ENCODE measurements around the gene PLEKHG3.

PLEKHG3 gene

DNA sequence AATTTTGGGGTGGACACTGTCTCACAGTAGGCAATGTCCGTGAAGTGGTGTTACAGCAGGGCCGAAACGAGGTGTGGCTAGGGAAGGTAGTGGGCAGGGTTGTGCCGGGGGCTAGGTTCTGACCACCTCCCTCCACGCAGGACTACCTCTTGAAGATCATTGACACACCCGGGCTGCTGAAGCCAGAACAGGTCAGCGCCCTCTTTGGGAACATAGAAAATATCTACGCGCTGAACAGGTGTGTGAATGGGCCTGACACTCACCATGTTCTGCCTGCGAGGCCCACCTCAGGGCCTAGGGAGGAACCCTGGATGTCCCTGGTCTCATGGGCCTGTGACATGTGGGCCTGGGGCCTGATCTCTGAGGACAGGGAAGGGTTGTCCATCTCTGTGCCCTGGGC lies 24.6 kb downstream of the PLEKHG3 start:
- DNase-seq, result no peak

DNA sequence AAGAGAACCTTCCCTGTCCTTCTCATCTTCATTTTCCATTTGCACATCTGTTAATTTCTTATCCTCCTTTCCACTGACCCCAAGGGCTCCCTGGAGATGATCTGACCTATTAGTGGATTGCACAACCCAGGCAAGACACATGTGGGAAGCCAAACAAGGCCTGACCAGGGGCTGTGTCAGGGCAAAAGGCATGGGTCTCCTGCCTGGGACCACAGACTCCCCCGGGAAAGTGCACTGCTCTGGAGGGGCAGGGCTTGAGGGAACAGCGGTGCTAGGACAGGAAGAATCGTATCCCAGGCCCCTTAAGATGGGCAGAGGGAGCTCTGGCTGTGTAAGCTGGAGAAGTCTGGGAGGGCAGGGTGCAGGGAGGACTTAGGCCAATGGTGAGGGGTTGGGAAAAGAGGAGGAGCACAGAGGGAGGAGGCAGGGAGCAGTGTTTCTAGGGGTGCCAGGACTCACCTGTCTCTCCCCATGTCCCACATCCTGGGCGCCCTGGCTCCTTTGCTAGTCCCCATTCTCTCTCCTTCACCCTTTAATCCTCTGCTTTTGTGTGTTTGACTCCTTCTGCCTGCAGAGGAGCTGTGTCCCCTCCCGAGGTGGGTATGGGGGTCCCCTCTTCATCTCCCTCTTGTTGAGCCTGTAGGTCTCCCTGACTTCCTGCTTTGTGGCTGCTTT lies 25.3 kb downstream of the PLEKHG3 start:
- DNase-seq, result no peak

DNA sequence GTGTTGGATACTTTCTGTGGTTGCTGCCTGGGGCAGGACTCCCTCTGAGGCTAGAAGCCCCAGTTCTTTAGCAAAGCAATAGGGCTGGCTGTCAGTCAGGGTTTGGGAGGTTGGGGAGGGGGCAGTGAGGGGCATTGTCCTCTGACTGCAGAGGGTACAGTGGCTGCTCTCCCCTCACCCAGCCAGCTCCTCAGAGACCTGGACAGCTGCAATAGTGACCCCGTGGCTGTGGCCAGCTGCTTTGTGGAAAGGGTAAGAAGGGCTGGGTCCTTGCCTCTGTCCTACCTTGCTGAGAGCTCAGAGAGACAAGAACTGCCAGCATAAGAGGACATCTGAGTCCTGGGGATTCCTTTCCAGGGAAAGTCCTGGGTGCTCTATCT lies 25.8 kb downstream of the PLEKHG3 start:
- no peak for DNase-seq

DNA sequence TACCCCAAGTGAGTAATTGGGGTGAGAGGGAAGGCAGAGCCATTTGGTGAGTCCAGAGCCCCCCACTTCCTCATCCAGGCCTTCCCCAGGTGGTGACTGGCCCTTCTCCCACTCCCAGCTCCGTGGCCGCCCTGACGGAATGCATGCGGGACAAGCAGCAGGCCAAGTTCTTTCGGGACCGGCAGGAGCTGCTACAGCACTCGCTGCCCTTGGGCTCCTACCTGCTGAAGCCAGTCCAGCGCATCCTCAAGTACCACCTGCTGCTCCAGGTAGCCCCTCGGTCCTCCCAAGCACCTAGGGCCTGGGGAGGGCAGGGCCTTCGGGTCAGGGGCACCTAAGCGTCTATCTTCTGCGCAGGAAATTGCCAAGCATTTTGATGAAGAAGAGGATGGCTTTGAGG lies 26.5 kb downstream of the PLEKHG3 start:
- no peak for DNase-seq

DNA sequence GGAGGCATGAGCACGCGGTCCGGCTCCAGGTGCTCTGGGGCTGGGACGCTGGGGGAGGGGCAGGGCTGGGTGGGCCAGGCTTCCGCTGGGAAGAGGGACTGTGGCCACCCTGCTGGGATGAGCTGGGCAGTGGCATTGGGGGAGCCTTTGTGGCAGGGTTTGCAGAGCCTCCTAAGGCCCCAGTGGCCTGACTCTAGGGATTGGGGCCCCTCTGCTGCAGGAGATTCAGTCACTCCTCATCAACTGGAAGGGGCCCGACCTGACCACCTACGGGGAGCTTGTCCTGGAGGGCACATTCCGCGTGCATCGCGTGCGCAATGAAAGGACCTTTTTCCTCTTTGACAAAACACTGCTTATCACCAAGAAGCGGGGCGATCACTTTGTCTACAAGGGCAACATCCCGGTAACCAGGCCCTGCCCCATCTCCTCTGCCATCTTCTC lies 26.9 kb downstream of the PLEKHG3 start:
- DNase-seq, result no peak

DNA sequence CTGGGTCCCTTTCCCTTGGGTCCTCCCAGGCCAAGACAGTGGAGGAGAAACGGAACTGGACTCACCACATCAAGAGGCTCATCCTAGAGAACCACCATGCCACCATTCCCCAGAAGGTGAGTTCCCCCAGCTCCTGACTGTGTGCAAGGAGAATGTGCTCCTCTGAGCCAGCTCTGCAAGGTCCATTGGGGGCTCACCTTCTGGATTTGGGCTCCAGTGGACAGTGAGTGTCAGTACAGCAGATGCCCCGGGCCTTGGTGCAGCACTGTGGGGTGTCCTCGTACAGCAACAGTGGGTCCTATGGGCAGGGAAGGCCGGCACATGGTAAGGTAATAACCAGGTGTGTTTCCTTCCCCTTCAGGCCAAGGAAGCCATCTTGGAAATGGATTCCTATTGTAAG lies 27.8 kb downstream of the PLEKHG3 start:
- no peak for DNase-seq

DNA sequence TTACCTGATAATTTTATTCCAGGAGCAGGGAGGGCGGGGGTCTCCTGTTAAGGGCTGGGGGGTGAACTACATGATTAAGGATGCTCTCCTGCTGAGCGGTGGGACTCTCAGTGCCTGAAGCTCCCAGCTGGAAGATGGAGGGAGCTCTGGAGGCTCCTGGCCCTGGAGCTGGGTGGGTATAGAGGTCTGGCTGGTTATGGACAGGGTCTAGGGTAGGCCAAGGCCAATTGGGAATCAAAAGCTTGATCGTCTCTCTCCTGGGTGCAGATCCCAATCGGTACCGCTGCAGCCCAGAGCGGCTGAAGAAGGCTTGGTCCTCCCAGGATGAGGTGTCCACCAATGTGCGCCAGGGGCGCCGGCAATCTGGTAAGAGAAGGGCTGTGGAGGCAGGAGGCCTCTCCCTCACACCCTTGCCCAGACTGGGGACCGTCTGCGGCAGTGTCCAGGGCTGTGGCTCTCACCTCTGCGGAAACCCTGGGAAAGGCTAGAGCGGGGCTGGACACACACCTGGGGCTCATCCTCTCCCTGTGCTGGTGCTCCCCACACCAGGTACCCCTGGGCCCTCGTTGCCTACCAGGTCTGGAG lies 28.4 kb downstream of the PLEKHG3 start:
- no peak for DNase-seq

DNA sequence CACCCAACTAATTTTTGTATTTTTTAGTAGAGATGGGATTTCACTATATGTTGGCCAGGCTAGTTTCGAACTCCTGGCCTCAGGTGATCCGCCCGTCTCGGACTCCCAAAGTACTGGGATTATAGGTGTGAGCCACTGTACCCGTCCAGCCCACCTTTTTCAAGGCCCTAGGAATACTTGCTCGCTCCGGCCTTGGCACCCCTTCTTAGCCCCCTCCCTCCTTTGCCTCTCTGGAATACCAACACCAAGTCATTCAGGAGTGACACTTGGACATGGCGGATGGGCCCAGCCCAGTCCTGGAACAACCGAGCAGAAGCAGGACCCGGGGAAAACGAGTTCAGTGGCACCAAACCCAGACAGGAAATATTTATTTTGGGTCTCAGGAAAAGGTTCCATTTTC lies 29.1 kb downstream of the PLEKHG3 start:
- no peak for DNase-seq

DNA sequence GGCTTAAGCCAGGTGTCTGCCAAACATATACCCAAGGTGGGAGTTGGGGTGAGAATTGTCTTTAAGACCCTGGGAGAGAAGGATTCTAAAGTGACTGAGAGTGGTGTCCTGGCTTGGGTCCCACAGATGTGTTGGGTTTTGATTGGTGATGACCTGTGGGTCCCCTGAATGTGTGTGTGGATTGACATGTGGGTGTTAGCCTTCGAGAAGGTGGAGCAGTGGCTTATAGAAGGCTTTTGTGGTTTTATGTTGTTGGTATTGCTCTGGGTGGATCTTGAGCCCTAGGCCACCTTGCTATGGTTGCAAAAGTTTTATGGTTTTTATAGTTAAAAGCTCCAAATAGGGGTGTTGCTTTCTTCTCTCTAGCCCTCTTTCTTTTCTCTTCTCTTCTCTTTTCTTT lies 29.7 kb downstream of the PLEKHG3 start:
- DNase-seq, result no peak

DNA sequence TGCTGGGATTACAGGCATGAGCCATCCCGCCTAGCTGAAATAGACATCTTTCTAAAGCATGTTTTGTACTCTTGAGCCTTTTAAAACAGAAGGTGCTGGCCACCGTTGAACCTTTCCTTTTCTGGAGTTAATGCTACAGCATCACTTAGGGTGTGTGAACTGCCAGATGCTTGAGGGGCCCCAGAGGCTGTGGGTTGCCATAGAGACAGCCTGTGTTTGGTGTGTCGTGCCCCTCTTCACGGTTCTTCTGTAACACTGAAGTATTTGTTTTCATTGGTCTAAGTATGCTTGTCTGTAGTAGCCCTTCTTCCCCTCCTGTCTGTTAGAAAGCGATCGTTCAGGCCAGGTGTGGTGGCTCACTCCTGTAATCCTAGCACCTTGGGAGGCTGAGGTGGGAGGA lies 30.8 kb downstream of the PLEKHG3 start:
- no peak for DNase-seq

DNA sequence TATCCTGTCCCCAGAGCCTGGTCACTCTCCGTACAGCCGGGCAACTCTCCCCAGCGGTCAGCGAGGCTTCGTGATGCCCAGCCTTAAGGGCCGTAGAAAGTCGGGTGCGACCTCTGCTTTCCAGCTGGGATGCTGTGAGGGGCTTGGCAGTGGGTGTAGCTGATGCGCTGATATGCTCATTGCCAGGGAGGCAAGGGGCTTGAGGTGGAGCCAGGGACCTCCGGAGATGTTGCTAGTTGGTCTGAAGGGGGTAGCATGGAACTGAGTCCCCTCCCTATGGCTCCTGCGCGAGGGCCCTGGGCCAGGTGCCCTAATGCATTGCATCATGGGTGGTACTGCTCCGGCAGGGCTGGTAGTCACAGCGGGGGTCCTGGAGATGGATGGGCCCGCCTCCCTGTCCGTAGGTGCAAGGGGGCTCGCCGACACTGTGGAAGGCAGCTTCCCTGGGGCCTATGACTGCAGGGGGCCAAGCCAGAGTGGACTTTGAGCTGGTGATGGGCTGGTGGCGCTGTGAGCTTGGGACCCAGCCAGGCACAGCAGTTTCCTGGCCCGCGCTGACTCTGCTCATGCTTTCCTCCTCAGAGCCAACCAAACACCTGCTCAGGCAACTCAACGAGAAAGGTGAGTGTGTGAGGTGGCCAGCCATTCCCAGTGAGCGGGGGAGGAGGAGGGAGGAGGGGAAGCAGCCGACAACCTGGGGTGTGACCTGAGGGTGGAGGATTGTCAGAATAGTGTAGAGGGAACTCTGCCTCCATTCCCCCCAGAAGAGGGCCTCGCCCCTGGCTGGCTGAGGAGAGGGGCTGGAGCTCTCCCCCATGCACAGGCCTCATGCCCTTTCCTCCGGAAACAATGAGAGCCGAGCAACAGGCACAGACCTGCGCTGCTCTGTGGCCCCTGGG lies 32.3 kb downstream of the PLEKHG3 start:
- DNase-seq, result no peak

DNA sequence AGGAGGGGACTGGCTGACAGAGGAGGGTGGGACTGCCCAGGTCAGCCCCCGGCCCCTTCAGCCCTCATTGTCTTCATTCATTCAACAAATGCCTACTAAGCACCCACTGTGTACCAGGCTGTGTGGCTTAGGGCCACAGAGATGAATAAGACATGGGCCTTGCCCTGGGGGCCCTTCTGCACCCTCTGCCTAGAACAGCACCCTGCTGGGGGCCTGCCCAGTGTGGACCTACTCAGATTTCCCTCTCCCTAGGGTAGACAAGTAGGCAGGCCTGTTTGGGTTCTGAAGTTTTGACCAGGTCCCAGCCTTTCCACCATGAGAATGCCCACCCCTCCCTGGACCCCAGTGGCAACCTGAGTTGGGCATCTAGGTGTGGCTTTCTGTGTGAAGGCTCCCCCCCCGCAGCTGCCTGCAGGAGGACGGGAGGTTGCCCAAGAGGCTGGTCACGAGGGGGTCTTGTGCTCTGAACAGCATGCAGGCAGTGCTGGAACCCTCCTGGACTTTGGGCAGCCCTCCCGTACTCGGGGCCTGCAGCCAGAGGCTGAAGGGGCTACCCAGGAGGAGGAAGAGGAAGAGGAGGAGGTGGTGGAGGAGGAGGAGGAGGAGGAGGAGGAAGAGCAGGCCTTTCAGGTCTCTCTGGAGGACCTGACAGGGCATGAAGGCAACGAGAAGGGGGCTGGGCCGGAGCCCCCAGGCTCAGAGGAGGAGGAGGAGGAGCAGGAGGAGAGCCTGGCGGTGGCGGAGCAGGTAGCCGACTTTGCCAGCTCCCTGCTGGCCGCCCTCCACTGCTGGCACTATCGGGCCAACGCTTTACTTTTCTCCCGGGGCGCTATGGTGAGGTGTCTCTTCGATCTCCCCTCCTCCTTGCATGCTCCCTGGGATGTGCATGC lies 33.4 kb downstream of the PLEKHG3 start:
- DNase-seq, result no peak

DNA sequence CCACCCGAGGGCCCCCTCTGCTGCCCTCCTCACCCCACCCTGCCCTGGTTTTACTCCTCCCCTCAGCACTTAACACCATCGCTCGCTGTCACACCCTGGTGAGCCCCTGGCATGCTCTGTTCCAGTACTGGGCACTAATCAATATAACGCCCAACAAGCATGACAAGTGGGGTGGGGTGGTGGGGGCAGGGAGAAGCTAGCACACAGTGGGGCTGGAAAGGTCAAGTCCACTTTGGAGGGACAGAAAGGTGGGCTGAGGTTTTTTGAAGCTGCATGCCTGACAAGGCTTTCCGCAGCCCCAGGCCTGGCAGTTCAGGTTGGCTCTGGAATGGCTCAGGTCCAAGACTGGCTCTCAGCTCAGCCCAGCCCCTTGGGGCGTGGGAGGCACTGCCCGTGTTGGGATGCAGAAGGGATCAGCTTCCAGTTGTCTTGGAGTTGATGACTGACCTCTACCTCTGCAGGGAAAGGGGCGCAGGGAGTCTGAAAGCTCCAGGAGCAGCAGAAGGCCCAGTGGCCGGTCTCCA lies 34.1 kb downstream of the PLEKHG3 start:
- DNase-seq, result no peak

DNA sequence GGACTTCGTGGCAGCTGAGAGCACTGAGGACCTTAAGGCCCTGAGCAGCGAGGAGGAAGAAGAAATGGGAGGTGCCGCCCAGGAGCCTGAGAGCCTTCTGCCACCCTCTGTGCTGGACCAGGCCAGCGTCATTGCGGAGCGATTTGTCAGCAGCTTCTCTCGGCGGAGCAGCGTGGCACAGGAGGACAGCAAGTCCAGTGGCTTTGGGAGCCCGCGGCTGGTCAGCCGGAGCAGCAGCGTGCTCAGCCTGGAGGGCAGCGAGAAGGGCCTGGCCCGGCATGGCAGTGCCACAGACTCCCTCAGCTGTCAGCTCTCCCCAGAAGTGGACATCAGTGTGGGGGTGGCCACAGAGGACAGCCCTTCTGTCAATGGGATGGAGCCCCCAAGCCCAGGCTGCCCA lies 37.0 kb downstream of the PLEKHG3 start:
- DNase-seq, result no peak

DNA sequence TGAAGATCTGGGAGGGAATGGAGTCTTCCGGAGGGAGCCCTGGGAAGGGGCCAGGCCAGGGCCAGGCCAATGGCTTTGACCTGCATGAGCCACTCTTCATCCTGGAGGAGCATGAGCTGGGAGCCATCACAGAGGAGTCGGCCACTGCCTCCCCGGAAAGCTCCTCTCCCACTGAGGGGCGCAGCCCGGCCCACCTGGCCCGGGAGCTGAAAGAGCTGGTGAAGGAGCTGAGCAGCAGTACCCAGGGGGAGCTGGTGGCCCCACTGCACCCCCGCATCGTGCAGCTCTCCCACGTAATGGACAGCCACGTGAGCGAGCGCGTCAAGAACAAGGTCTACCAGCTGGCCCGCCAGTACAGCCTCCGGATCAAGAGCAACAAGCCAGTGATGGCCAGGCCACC lies 37.7 kb downstream of the PLEKHG3 start:
- DNase-seq, result no peak

DNA sequence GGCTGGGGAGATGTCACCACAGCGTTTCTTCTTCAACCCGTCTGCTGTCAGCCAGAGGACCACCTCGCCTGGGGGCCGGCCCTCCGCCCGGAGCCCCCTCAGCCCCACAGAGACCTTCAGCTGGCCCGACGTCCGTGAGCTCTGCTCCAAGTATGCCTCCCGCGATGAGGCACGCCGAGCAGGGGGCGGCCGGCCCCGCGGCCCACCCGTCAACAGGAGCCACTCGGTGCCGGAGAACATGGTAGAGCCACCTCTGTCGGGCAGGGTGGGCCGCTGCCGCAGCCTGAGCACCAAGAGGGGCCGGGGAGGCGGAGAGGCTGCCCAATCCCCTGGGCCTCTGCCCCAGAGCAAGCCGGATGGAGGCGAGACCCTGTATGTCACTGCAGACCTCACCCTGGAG lies 38.8 kb downstream of the PLEKHG3 start:
- no peak for DNase-seq

DNA sequence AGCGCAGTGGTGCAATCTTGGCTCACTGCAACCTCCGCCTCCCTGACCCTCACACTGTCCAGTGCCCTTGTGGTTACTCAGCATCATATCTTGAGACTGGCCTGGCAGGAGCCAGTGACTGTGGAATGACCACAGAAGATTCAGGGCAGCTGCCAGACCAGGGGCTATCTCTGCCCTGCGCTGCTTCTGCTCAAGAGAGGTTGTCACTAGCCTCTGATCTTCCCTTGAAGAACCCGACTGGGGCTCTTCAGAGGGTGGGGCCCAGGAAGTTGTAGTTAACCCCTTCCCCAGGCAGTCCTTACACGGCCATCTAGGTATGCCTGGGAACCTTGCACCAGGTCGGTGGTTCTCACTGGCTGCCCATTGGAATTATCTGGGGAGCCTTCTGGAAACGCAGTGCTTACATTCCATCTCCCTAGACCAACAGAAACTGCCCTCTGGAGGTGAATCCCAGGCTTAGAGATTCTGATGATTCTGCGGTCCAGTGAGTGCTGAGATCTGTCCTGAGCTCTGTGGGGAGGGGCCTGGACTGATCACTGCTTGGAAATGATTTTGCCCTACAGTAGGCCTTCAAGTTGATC lies 41.4 kb downstream of the PLEKHG3 start:
- DNase-seq, result no peak

DNA sequence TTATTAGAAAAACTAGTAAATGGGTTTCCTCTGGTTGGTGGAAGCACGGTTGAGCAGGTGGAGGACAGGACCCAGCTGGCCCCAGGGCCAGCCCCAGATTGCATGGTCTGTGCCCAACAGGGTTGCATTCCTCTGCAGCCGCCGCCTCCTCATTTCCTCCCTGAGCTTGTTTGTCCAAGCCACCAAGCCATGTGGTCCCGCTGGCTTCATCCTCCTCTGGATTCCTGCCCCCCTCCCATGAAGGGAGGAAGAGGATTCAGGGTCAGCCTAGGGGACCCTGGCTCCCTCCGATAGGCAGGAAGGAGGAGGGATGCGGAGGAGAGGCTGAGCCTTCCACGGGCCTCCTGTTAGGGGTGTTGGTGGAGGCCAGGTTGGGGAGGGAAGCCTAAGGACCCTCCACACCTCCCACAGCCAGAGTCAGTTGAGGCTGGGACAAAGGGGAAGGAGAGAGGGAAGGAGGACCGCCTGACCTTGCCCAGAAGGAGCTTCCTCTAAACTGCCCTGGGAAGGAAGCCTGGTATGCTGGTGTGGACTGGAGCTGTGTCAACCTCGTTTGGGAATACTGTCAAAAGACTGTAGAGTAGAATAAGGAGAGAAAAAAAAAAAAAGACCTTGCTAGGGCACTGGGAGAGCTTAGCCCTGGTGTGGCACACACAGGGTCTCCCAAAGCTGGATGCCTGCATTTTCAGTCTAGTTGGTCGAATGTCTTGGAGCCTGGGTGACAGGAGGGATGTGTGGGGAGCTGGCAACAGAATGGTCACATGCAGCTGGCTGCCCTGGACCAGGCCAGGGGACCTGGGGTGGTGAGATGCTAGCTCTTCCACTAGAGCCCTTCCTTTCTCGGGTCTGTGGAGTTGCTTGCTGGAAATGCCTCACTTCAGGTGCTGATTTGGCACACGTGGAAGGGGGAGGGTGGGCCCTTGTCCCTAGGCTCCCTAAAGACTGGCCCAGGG lies 42.4 kb downstream of the PLEKHG3 start:
- DNase-seq, result no peak

DNA sequence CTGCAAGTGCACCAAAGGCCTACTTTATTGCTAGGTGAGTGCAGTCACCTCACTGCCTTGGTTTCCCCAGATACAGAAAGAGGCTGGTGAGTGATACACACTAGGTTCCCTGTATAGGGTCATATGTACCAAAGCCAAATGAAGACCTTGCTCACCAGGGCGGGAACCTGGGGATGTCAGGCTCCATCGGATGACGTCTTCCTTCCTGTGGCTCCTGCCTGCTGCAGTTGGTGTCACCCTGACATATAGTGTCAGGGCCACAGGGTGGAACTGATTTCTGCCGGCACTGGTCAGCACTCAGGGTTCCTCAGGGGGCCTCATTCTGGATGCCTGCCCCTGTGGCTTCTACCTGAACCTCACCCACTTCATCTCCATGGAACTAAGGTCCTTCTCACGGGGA lies 43.1 kb downstream of the PLEKHG3 start:
- no peak for DNase-seq

DNA sequence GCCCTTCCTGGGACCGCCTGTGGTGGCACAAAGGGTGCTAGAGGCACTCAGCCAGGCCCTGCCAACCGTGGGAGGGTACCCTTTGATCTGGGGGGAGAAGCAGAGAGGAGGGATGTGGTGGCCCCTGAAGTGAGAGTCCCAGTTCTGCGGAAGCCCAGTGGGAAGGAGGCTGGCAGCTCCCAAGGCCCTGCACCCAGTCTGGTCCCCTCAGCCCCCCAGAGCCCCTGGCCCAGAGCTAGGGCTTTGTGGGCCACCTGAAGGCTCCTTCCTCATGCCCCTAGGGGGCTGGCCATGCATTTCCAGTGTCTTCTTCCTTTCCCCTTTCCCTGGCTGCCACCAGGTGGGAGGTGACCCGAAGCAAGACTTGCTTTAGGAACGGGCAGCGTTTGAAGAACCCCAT lies 44.3 kb downstream of the PLEKHG3 start:
- no peak for DNase-seq

DNA sequence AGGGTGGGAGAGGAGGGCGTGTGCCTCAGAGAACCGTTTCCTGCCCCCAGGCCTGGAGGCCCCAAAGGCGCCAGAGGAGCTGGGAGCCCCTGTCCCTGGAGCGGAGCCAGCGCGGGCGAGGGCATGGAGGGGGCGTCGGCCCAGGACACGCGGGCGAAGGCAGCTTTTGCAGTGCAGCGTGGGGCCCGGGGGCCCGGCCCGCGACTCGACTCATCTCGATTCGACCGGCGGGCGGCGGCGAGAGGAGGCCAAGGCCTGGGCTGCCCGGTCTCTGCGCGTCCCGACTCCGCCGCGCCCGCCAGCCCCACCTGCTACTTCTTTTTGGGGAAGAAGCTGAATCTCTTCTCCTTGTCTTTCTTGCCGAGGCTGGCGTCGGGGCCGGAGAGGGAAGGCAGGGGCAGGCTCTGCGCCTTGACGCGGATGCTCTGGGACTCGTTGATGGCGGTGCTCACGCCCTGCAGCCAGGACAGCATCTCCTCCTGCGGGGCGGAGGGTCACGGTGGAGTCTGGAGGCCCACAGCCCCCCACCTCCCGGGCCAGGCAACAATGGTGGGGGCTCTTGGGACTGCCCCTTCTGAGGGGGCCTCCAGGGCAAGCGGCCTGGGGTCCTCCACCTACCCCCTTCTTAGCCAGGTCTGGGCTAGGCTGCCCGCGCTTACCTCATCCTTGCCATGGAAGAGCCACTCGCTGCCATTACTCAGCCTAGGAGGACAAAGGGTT lies 44.9 kb downstream of the PLEKHG3 start:
- DNase-seq, result no peak

Measured in stimulated activated naive CD4-positive, alpha-beta T cell treated with Interleukin-2 at 50 U/mL for 16 hours (primary cell).